GM18873 (cell line): ENCODE results near the gene SCRN1.
"Not testable (repeated sequence)": the region's sequence is repeated elsewhere in the genome, so short reads cannot be mapped to it uniquely, and the experiment has no call there.

ENCODE experiments used
- ATAC-seq: cut with Tn5 transposase; IDR thresholded peaks from one replicate; pipeline ENCODE4 v1.9.1; 2021; ENCODE audit warnings: mild to moderate bottlenecking, moderate library complexity, moderate number of reproducible peaks; ENCODE audit not compliant: unreplicated experiment, low FRiP score

SCRN1 gene

DNA sequence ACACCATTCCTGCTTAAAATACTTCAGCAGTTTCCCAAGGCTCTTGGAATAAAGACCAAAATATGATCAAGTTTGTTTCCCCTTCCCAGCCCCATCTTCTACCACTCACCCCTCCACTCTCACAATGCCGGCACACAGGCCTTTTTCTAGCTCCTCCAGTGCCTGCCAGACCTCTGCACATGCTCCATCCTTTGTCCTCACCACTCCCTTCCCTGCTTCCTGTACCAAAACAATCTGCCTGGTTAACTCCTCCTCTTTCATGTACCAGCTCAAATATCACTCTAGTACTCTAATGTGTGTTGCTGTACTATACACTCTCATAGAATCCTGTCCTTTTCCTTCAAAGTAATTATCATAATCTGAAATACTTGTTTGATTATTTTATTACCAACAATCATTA is 19.4 kb downstream of the SCRN1 start:
- ATAC-seq, result no peak

DNA sequence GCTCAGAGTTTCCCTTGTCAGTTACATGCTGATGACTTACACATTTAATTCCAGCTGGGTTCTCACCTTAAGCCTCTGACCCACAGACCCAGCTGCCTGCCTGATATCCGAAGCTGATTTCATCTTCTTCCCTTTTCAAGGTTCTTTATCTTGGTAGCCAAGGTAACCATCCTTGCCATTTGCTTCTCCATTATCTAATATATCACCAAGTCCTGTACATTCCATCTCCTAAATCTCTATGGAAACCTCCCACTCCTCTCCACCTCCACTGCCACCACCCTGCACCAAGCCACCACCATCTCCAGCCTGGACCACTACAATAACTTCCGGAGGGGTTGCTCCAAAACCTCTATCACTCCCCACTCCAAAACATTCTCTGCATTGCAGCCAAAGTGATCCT is 19.9 kb downstream of the SCRN1 start:
- ATAC-seq, result no peak

DNA sequence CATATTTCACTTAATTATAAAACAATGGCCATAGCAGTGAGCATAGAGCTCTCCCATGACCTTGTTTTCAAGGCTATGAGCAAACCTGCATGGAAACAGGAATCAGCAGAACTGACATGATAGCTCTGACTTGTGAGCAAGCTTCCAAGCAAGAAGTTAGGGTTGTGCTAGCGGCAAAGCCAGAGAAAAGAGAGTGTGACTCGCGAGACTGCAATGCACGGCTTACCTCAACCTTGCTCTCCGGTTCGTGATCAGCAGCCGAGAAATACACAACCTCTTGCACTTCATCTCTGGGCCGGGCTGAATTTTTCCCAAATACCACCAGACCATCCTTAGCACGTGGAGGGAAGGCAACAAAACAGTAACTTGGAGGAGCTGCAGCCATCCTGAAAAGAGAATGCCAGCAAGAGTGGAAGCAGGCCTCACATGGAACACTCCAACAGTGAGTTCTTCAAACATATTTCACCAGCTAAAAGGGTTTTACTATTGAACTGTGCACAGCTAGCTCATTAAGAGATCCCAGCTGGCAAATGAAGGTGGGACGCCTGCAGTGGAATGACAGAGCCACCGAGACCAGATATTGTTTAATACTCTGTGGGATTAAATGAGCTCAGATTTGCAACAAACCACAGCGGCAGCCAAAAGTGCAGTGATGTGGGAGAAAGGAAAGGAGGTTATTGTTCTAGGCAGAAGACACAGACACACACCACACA is 20.8 kb downstream of the SCRN1 start:
- ATAC-seq, result no peak

DNA sequence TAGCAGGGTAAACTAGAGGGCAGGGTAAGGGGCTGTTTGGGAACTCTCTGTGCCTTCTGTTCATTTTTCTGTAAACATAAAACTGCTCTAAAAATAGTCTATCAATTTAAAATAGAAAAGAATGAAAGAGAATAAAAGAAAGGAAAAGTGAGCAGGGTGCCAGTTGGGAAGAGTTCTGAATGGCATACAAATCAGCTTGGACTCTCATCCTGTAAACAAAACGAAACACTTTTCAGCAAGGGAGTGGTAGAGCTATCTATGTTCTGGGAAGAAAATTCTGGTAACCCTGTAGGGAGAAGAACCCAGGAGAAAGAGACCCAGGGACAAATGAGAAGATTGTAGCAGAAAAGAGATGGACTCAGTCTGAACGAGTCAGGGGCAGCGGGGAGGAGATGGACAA is 24.6 kb downstream of the SCRN1 start:
- no peak for ATAC-seq

- no peak for ATAC-seq
Measured at GRCh38 chr7:29962035-29962434, 27.6 kb downstream of the SCRN1 start.

DNA sequence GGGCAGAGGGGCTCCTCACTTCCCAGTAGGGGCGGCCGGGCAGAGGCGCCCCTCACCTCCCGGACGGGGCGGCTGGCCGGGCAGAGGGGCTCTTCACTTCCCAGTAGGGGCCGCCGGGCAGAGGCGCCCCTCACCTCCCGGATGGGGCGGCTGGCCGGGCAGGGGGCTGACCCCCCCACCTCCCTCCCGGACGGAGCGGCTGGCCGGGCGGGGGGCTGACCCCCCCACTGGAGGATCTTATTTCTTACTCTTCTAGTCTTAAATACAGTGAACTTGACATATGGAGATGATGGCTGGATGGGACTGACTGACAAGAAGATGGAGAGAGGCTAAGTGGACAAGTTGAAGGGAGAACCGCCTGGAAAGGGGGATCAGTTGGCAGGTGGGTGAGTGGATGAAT is 28.0 kb downstream of the SCRN1 start:
- not testable (repeated sequence) for ATAC-seq

GRCh38 chr7:29958667-29959358 is 30.8 kb downstream of the SCRN1 start:
- no peak for ATAC-seq

DNA sequence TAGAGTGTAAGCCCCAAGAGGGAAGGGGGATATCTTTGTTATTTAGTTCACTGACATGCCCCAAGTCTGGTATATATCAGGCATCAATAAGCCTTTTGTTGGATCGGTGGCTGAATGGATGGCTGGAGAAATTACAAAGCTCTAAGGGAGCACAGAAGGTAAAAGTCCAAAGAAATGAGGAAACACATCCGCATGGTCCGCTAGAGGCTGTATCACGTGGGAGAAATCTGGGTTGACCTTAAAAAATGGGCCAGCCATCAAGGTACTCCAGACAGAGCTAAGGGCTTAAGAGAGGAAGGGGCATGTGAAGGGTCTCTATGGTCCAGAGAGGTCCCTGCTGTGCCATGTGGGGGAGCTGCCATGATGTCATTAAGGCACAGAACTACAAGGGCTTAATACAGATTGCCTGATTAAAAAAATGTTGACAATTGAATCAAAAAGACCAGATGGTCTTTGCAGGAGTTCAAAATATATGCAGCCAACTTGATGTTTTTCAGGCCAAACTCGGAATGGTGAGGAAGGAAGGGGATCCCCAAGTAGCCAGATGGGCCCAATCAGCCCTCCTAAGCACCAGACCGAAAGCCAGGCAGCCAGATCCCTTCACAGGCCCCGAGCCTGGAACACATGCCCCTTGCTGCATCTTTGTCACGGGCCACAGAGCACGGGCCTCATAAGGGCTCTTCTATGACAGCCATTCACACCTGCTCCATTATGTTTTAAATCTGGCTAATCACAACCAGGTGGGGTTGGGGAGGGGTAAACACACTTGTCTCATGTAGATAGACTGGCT is 31.9 kb downstream of the SCRN1 start:
- no peak for ATAC-seq

- ATAC-seq, result peak; percentile 14
Measured at GRCh38 chr7:29956487-29956836, 33.1 kb downstream of the SCRN1 start.

GRCh38 chr7:29955799-29956486 is 33.7 kb downstream of the SCRN1 start:
- ATAC-seq, result peak; percentile 64

- ATAC-seq, result no peak
Measured at GRCh38 chr7:29955075-29955792, 34.4 kb downstream of the SCRN1 start.

DNA sequence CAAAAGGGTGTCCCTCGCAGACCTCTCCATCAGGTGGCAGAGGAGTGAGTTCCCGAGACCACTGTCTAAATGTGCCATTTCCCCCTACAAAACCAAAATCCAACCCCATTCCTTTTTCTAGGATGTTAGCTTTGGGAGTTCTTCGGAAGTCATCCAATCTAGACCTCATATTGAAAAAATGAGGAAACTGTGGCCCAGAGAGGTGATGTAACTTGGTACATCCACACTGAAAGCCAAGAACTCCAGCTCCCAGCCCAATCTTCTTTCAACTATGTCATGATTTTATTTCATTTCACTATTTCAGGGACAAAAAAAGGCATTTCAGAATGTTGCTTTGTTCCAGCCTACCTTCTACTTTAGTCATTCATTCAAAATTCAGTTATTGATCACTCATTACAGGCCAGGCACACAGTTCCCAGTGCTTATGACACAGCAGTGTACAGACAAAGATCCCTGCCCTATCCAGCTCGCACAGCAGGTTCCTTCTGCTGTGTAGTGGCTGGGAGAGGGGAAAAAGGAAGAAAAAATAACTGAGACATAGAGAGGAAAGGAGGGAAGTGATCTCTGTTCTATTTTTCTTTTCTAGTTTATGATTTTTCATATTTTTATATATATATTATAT is 35.8 kb downstream of the SCRN1 start:
- no peak for ATAC-seq

- ATAC-seq, result no peak
Measured at GRCh38 chr7:29951206-29951605, 38.4 kb downstream of the SCRN1 start.

GRCh38 chr7:29950480-29950879 is 39.1 kb downstream of the SCRN1 start:
- ATAC-seq, result no peak

DNA sequence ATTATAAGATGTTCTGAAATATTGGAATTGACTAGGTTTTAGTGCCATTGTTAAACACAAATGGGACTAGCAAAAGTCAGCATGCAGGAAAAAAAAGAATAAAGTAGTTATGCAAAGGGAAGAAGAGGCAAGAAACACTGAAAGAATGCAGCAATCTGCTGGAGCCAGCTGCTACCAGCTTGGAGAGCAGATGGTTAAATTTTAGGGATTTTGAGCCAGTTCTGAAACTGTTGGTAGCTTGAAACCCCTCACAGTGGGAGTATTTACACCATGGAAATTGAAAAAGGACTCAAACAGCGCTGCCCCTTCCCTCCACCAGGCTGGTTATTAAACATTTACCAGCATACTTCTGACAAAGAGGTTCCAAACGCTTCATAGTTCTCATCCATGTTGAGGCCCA is 41.0 kb downstream of the SCRN1 start:
- ATAC-seq, result no peak

GRCh38 chr7:29946428-29947186 is 43.0 kb downstream of the SCRN1 start:
- no peak for ATAC-seq

DNA sequence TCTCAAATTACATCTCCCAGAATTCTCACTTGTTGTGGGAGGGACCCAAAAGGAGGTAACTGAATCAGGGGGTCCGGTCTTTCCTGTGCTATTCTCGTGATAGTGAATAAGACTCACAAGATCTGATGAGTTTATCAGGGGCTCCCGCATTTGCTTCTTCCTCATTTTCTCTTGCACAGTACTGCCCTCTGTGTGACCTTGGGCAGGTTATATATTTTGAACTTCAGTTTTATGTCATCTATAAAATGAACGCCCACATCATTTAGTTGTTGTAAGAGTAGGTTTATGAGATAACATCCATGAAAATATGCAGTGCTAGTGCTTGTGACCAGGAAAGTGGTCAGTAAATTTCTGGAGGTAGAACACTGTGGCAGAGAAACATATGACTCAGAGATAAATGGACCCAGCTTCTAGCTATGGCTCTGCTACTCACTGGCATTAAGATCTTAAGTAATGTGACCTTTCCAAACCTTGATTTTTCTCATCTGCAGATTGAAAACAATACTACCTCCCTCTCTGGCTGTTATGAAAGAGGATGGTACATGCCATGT is 44.3 kb downstream of the SCRN1 start:
- no peak for ATAC-seq

DNA sequence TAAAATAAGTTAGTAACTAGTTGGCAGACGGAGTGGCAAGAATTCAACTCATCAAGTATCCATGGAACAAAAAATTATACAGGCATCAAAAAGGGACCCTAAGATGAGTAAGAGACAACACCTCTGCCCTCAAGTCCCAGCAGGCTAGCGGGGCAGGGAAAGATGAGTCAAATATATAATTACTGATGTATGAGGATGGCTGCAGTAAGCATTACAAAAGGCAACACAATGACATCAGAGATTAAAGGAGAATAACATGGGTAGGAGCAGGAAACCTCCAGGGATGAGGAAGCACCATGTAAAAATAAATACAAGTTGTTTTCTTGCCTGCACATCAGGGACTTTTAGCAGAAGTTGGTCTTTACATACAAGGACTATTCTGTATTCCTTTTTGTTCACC is 49.4 kb downstream of the SCRN1 start:
- ATAC-seq, result no peak

GRCh38 chr7:29937132-29937531 is 52.5 kb downstream of the SCRN1 start:
- no peak for ATAC-seq
